SK-N-SH treated with all-trans-retinoic acid at 6 μM for 48 hours (cell line): Measurements from ENCODE around the gene FAM47E.

Experiments used
- ISL1 ChIP-seq: fragments of 250-450 bp; sonication (Bioruptor Pico); IDR thresholded peaks from 2 replicates; pipeline ENCODE4 v2.1.2; 2022; ENCODE audit warnings: mild to moderate bottlenecking, moderate library complexity
- RARB ChIP-seq: fragments of 250-450 bp; sonication (Bioruptor Pico); IDR thresholded peaks from 2 replicates; pipeline ENCODE4 v1.8.0; 2021; ENCODE audit warnings: mild to moderate bottlenecking, moderate library complexity
- TCF4 ChIP-seq: fragments of 250-450 bp; sonication (Bioruptor Pico); IDR thresholded peaks from 2 replicates; pipeline ENCODE4 v1.8.0; 2021; ENCODE audit warnings: mild to moderate bottlenecking, moderate library complexity, borderline replicate concordance

- TF ChIP-seq ISL1 (CRISPR knock-in tag) (no peak), RARB (CRISPR knock-in tag) (no peak), TCF4 (CRISPR knock-in tag) (no peak)
Observed at GRCh38 chr4:76233529-76233928, 18.0 kb upstream of the FAM47E start.
